Endothelial cell of umbilical vein (primary cell): ENCODE measurements around the gene PEX5L. TPM values are rescaled to one million over a fixed set of nuclear protein-coding genes. Genes with fewer than 3 reads are reported as not detected.

Experiments used
- BruUV-seq: library from RNA; stranded (reverse); fragments of 400-500 nt; replicated peaks from 2 replicates; lab custom pipeline; 2021; lab: Mats Ljungman, UMichigan
- CTCF ChIA-PET: fragments of 300-600, 350-600 bp; sonication (Branson Sonifier 250); formaldehyde crosslinking; loops from one replicate; lab custom pipeline; 2021; ENCODE audit warnings: antibody characterized with exemption, inconsistent platforms; lab: Charles Lee
- POLR2A ChIA-PET: fragments of 300-600, 350-600 bp; sonication (Branson Sonifier 250); formaldehyde crosslinking; loops from one replicate; lab custom pipeline; 2021; ENCODE audit warnings: antibody characterized with exemption, inconsistent platforms; lab: Charles Lee
- DNase-seq: peaks from one replicate; pipeline ENCODE4 v3.0.0-alpha.2; 2011; ENCODE audit warnings: low read depth, low spot score
- FAIRE-seq: peaks from 2 replicates; lab custom pipeline; 2011; peaks lifted over from hg19 to GRCh38; lab: Jason Lieb, UNC
- H2AFZ ChIP-seq: 2 replicates; pipeline ENCODE4 v1.6.0; 2012; ENCODE audit warnings: low read depth, low read length, control low read depth, inconsistent platforms
- H3K27ac ChIP-seq: 2 replicates; pipeline ENCODE4 v1.5.1; 2011; ENCODE audit warnings: low read depth, mild to moderate bottlenecking, control low read depth, low read length, moderate library complexity; ENCODE audit not compliant: insufficient read depth
- H3K27me3 ChIP-seq, 2 experiments: 2 replicates each; pipeline versions ENCODE4 v1.6.0 to v1.6.1; 2011; ENCODE audit warnings: low read length in 2 of 2, mixed read lengths in 1 of 2; ENCODE audit not compliant: control insufficient read depth in 2 of 2, insufficient read depth in 2 of 2
- H3K36me3 ChIP-seq, 2 experiments: 2 replicates in 1 of 2; 3 replicates in 1 of 2; pipeline ENCODE4 v1.5.1; 2011; ENCODE audit warnings: low read length in 2 of 2, mild to moderate bottlenecking in 1 of 2, moderate library complexity in 1 of 2; ENCODE audit not compliant: control insufficient read depth in 2 of 2, insufficient read depth in 2 of 2; ENCODE audit errors: extremely low read depth in 1 of 2
- H3K4me1 ChIP-seq: 3 replicates; pipeline ENCODE4 v1.5.1; 2011; ENCODE audit warnings: mild to moderate bottlenecking, low read length; ENCODE audit not compliant: control insufficient read depth, insufficient read depth; ENCODE audit errors: extremely low read depth
- H3K4me2 ChIP-seq: 2 replicates; pipeline ENCODE4 v1.6.1; 2011; ENCODE audit warnings: low read length, control low read depth, mixed read lengths; ENCODE audit not compliant: insufficient read depth
- H3K4me3 ChIP-seq, 3 experiments: fragments of 200-600 bp in 1 of 3; sonication (generic), shearing (Covaris generic) in 1 of 3; replicated peaks in 1 of 3; 2 replicates each; pipeline ENCODE4 v1.5.1; 2011 to 2016; ENCODE audit warnings: control low read depth in 3 of 3, low read length in 3 of 3, mild to moderate bottlenecking in 2 of 3, inconsistent platforms in 1 of 3, low read depth in 1 of 3, moderate library complexity in 1 of 3; ENCODE audit not compliant: insufficient read depth in 1 of 3
- H3K79me2 ChIP-seq: 2 replicates; pipeline ENCODE4 v1.6.0; 2012; ENCODE audit warnings: low read length, inconsistent platforms; ENCODE audit not compliant: control insufficient read depth, insufficient read depth
- H3K9ac ChIP-seq: replicated peaks from 2 replicates; pipeline ENCODE3; 2011; ENCODE audit warnings: low read length, control low read depth; ENCODE audit not compliant: insufficient read depth; ENCODE audit errors: extremely low read depth
- H3K9me1 ChIP-seq: replicated peaks from 3 replicates; pipeline ENCODE4 v1.6.0; 2011; ENCODE audit warnings: mild to moderate bottlenecking, low read length; ENCODE audit not compliant: control insufficient read depth, insufficient read depth; ENCODE audit errors: extremely low read depth
- H3K9me3 ChIP-seq: replicated peaks from 2 replicates; pipeline ENCODE4 v1.5.1; 2012; ENCODE audit warnings: low read length, inconsistent platforms; ENCODE audit not compliant: control insufficient read depth, insufficient read depth
- H4K20me1 ChIP-seq: replicated peaks from 2 replicates; pipeline ENCODE3; 2011; ENCODE audit warnings: mild to moderate bottlenecking, low read length; ENCODE audit not compliant: control insufficient read depth, insufficient read depth; ENCODE audit errors: extremely low read depth
- EZH2 ChIP-seq: IDR thresholded peaks from 2 replicates; pipeline ENCODE4 v1.6.1; 2012; ENCODE audit warnings: borderline replicate concordance, low read depth, mild to moderate bottlenecking, moderate library complexity, low read length, inconsistent platforms; ENCODE audit not compliant: severe bottlenecking
- FOS ChIP-seq: IDR thresholded peaks from 2 replicates; pipeline ENCODE4 v1.6.1; 2011; ENCODE audit warnings: mild to moderate bottlenecking, low read length, moderate library complexity, borderline replicate concordance; ENCODE audit not compliant: insufficient read depth
- GATA2 ChIP-seq: IDR thresholded peaks from 2 replicates; pipeline ENCODE4 v1.7.0; 2011; ENCODE audit warnings: low read depth, mild to moderate bottlenecking, moderate library complexity, mixed read lengths, low read length; ENCODE audit not compliant: insufficient read length, insufficient read depth
- JUN ChIP-seq: IDR thresholded peaks from 2 replicates; pipeline ENCODE4 v1.6.1; 2011; ENCODE audit warnings: borderline replicate concordance, low read depth; ENCODE audit not compliant: insufficient read length, insufficient read depth
- MAX ChIP-seq: IDR thresholded peaks from 2 replicates; pipeline ENCODE4 v1.6.1; 2011; ENCODE audit not compliant: insufficient read depth, insufficient read length
- MYC ChIP-seq: IDR thresholded peaks from one replicate; pipeline ENCODE4 v1.6.1; 2011; ENCODE audit warnings: mild to moderate bottlenecking, low read depth, low read length
- POLR2A ChIP-seq: IDR thresholded peaks from 2 replicates; pipeline ENCODE4 v1.6.1; 2012; ENCODE audit warnings: low read depth, mild to moderate bottlenecking, control low read depth, low read length
- POLR2AphosphoS5 ChIP-seq: IDR thresholded peaks from 2 replicates; pipeline ENCODE4 v1.6.1; 2012; ENCODE audit warnings: low read depth, mild to moderate bottlenecking, control low read depth, low read length, moderate library complexity; ENCODE audit not compliant: insufficient read depth
- dilution Hi-C: fragments of 300-500 bp; cut with MboI; formaldehyde crosslinking; loops from one replicate; pipeline ENCODE4 v1.15.0; 2019; ENCODE audit warnings: low sequenced_read_pairs; ENCODE audit not compliant: extremely low pct_ligation_motif_present
- intact Hi-C: fragments of 100-400 bp; cut with micrococcal nuclease; formaldehyde crosslinking; loops from one replicate; pipeline ENCODE4 v1.10.0; 2022
- polyA plus RNA-seq, 4 experiments: library from polyadenylated mRNA; depleted of rRNA in 3 of 4; stranded (reverse) in 3 of 4; unstranded in 1 of 4; fragments of >200 nt; gene quantifications; 2 replicates each; pipeline versions ENCODE4 v1.2.1 to v1.2.3, GENCODE V29; 2011 to 2012; ENCODE audit warnings: missing spikeins in 1 of 4
- total RNA-seq: library from RNA; stranded (reverse); gene quantifications from 2 replicates; pipeline ENCODE4 v1.2.3, GENCODE V29; 2021
- TF ChIP-seq, protein P1 (sequence below), 2 donors: IDR thresholded peaks; 1 replicate in 1 of 2; 2 replicates in 1 of 2; pipeline ENCODE4 v1.5.1; 2011; ENCODE audit warnings: low read length in 2 of 2, mild to moderate bottlenecking in 2 of 2, moderate library complexity in 2 of 2, control low read depth in 1 of 2, inconsistent platforms in 1 of 2, low read depth in 1 of 2; ENCODE audit not compliant: insufficient read depth in 1 of 2; ENCODE audit errors: extremely low read depth in 1 of 2

PEX5L gene
- total and polyA plus RNA-seq, 2 donors (not counting 3 experiments of a cell fraction or from before 2014, with no cell fraction given): not detected

GRCh38 chr3:180063783-180064182 lies 27.0 kb upstream of the PEX5L start:
- Histone ChIP-seq H3K79me2 (no peaks in the 10 kb centered on the region), H3K4me3 (no peak overlapping the region), H3K9ac (no peak overlapping the region), H4K20me1 (no peaks in the 10 kb centered on the region), H3K36me3 (no peaks in the 10 kb centered on the region), H3K9me3 (no peaks in the 10 kb centered on the region), H3K9me1 (no peaks in the 10 kb centered on the region), H3K4me2 (no peak overlapping the region), H2AFZ (no peak overlapping the region), H3K27me3 (no peaks in the 10 kb centered on the region), H3K27ac (no peak overlapping the region), H3K4me1 (no peaks in the 10 kb centered on the region)
- intact Hi-C loops: no loop called here
- no peak for TF ChIP-seq JUN
- TF ChIP-seq FOS: no peak
- TF ChIP-seq, protein P1, sequence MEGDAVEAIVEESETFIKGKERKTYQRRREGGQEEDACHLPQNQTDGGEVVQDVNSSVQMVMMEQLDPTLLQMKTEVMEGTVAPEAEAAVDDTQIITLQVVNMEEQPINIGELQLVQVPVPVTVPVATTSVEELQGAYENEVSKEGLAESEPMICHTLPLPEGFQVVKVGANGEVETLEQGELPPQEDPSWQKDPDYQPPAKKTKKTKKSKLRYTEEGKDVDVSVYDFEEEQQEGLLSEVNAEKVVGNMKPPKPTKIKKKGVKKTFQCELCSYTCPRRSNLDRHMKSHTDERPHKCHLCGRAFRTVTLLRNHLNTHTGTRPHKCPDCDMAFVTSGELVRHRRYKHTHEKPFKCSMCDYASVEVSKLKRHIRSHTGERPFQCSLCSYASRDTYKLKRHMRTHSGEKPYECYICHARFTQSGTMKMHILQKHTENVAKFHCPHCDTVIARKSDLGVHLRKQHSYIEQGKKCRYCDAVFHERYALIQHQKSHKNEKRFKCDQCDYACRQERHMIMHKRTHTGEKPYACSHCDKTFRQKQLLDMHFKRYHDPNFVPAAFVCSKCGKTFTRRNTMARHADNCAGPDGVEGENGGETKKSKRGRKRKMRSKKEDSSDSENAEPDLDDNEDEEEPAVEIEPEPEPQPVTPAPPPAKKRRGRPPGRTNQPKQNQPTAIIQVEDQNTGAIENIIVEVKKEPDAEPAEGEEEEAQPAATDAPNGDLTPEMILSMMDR (IDR thresholded peaks at IDR 0.05; ENCODE audit: extremely low read depth in 1 of 2, insufficient read depth in 1 of 2, low read depth in 1 of 2, low read length in 2 of 2): no peak
- no peak for TF ChIP-seq POLR2AphosphoS5
- TF ChIP-seq MAX: no peak
- TF ChIP-seq EZH2: no peak
- TF ChIP-seq POLR2A: no peak
- no peak for TF ChIP-seq MYC
- no peak for TF ChIP-seq GATA2
- FAIRE-seq: no peak
- DNase-seq: no peak
- CTCF ChIA-PET: no interaction called here
- dilution Hi-C loops: no loop called here
- POLR2A ChIA-PET: no interaction called here
- no TSS peak for BruUV-seq
